ENCODE measurements around the gene ARL15.
A peak's percentile ranks its signal among the peaks of the same experiment; 100 is the strongest.

Gene ARL15

DNA sequence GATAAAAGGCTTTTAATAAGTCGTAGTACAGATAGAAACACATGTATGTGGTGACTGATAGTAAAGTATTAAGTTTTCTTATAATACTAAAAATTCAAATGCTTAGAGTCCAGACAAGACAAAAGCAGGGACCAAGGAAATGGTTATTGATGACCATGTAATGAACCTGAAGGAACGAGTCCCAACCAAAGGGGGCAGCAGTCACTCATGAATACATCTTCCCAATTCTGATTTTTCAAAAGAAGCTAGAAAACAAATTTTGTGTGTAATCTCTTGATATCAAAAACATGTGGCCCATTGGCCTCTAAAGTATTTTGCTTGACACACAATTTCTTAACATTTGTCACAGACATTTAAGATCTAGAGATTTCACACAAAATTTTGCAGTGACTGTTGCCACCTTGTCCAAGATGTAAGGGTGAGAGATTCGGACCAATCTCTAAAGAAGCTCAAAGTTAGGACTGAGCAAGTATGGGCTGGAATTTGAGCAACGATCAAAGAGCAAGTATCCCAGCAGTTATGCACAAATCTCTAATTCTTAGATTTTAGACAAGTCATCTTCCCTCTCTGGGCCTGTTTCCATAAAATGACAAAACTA, 66.8 kb downstream of the ARL15 start:
- DNase-seq (ENCODE audit: low read depth), result peak; percentile 28
- TF ChIP-seq CTCF (IDR thresholded peaks at IDR 0.05; ENCODE audit: low read depth, low read length, missing control alignments), result peak; percentile 74
- H3K4me3 ChIP-seq (ENCODE audit: low read depth, low read length), result no peak overlapping the region

GRCh38 chr5:54242297-54242696, 68.1 kb downstream of the ARL15 start:
- DNase-seq (ENCODE audit: low read depth), result no peak
- no peak for TF ChIP-seq CTCF (IDR thresholded peaks at IDR 0.05; ENCODE audit: low read depth, low read length, missing control alignments)
- no peak overlapping the region for H3K4me3 ChIP-seq (ENCODE audit: low read depth, low read length)
- in situ Hi-C loops (cut with HindIII; ENCODE audit: low sequenced_read_pairs), result no loop called here

More for the DNA sequence above, 66.8 kb downstream of the ARL15 start:
- in situ Hi-C loops (cut with HindIII; ENCODE audit: low sequenced_read_pairs), result no loop called here

- no peak overlapping the region for H3K4me3 ChIP-seq (ENCODE audit: low read depth, low read length)
Observed at GRCh38 chr5:54234304-54234933, 76.0 kb downstream of the ARL15 start.

GRCh38 chr5:54230936-54231685, 79.3 kb downstream of the ARL15 start:
- no peak for TF ChIP-seq CTCF (IDR thresholded peaks at IDR 0.05; ENCODE audit: low read depth, low read length, missing control alignments)
- in situ Hi-C loops (cut with HindIII; ENCODE audit: low sequenced_read_pairs), result no loop called here
- DNase-seq (ENCODE audit: low read depth), result no peak
- H3K4me3 ChIP-seq (ENCODE audit: low read depth, low read length), result no peak overlapping the region

More at GRCh38 chr5:54234304-54234933, 76.0 kb downstream of the ARL15 start:
- in situ Hi-C loops (cut with HindIII; ENCODE audit: low sequenced_read_pairs), result no loop called here
- peak; percentile 35 for TF ChIP-seq CTCF (IDR thresholded peaks at IDR 0.05; ENCODE audit: low read depth, low read length, missing control alignments)
- peak; percentile 40 for DNase-seq (ENCODE audit: low read depth)

DNA sequence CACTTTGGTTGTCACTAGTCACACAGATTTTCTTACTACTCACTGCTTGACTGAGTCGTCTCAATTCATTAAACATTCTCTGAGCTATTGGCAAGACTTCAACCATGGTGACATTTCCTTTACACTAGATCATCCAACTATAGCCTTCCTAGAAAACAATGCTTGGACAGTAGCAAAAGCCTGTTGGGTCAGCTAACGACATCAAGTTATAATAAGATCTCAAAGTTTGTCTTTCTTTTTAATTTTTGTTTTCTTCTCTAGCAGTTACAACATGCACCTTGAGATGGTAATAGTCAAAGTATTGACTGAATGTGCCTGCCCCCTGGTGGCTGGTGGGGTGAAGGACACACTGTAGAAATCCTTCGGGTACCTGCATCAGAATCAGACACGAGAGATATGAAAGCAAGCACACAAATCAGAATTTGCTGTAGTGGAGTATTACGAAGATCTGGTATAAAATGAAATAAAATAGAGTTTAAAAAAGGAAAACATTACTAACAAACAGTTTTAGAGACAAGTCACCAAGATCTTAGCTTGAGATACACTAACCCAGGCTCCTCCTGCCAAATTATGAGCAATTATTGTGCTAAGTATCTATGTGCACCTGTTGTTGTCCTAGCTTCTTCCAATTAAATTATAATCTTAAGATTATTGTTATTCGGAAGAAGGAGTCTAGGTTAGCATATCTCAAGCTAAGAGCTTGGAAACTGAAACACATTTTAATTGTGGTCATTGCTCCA, 81.2 kb downstream of the ARL15 start:
- in situ Hi-C loops (cut with HindIII; ENCODE audit: low sequenced_read_pairs), result no loop called here
- peak; percentile 94 for TF ChIP-seq CTCF (IDR thresholded peaks at IDR 0.05; ENCODE audit: low read depth, low read length, missing control alignments)
- DNase-seq (ENCODE audit: low read depth), result peak; percentile 32
- H3K4me3 ChIP-seq (ENCODE audit: low read depth, low read length), result no peak overlapping the region

GRCh38 chr5:54227759-54228158, 82.6 kb downstream of the ARL15 start:
- H3K4me3 ChIP-seq (ENCODE audit: low read depth, low read length), result no peak overlapping the region
- no peak for DNase-seq (ENCODE audit: low read depth)
- no peak for TF ChIP-seq CTCF (IDR thresholded peaks at IDR 0.05; ENCODE audit: low read depth, low read length, missing control alignments)
- in situ Hi-C loops (cut with HindIII; ENCODE audit: low sequenced_read_pairs), result no loop called here

All from astrocyte of the cerebellum (primary cell).